ENCODE results near the gene GIT2. TPM values are rescaled to one million over a fixed set of nuclear protein-coding genes. Genes with fewer than 3 reads are reported as not detected.

Gene GIT2, protein sequence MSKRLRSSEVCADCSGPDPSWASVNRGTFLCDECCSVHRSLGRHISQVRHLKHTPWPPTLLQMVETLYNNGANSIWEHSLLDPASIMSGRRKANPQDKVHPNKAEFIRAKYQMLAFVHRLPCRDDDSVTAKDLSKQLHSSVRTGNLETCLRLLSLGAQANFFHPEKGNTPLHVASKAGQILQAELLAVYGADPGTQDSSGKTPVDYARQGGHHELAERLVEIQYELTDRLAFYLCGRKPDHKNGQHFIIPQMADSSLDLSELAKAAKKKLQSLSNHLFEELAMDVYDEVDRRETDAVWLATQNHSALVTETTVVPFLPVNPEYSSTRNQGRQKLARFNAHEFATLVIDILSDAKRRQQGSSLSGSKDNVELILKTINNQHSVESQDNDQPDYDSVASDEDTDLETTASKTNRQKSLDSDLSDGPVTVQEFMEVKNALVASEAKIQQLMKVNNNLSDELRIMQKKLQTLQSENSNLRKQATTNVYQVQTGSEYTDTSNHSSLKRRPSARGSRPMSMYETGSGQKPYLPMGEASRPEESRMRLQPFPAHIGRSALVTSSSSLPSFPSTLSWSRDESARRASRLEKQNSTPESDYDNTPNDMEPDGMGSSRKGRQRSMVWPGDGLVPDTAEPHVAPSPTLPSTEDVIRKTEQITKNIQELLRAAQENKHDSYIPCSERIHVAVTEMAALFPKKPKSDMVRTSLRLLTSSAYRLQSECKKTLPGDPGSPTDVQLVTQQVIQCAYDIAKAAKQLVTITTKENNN
- polyA plus RNA-seq (2013), result 13.6 and 15.0 TPM in 2 replicates

DNA sequence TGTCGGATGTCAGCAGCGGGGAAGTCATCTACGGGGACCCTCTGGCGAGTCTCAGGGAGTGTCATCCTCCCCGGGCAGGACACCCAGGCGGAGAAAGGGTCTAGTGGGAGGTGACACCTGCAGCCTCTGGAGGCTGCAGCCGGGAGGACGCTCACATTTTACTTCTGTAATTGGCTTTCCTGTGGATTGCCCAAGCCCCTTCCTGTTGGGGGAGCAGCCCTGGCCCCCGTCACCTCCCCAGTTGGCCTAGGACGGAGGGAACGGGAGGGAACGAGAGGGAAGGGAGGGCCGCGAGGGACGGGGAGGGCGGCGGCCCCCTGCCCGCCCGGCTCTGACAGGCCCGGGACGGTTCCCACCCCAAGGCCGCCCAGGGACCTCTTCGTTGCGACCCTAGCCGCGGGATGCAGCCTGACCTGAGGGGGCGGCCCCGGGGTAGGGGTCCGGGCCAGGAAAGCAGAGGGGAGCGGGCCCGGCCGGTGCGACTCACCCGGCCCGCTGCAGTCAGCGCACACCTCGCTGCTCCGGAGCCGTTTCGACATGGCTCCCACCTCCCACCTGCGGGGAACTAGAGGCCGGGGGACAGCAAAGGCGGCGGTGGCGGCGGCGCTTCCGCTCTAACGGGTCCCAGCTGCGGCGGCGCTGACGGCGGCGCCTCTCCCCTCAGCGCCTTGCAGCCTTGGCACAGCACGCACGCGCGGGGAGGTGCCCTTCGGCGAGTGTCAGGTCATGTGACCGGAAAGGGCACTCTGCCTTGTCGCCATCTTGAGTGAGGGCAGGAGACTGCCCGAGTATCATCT is at the start of gene GIT2:
Gene GIT2, minus strand, starts transcription at position 683 of the 797 bp plus-strand sequence. Its CDS starts 144 bp downstream, at position 539.
- H3K27me3 ChIP-seq (ENCODE audit: insufficient read depth, low read length), result no peaks in the 10 kb centered on the region
- peaks cover 0 to 4% of the 10 kb centered on the region in 2 experiments for H3K4me1 ChIP-seq (ENCODE audit: control insufficient read depth in 1 of 2, insufficient read depth in 2 of 2, low read length in 2 of 2)
- peak within 1 kb of the TSS; percentile 71 for H3K18ac ChIP-seq (ENCODE audit: low read length)
- H4K12ac ChIP-seq (ENCODE audit: low read depth, low read length), result peak within 1 kb of the TSS; percentile 31
- H3K9me3 ChIP-seq (ENCODE audit: insufficient read depth, low read depth, low read length), result no peaks in the 10 kb centered on the region
- H3K4ac ChIP-seq (ENCODE audit: low read depth, low read length), result no peak within 1 kb of the TSS
- H3K4me2 ChIP-seq (ENCODE audit: low read length), result peak within 1 kb of the TSS; percentile 84
- H3K23ac ChIP-seq (ENCODE audit: low read length), result no peak within 1 kb of the TSS
- H2BK12ac ChIP-seq (ENCODE audit: low read length), result no peak within 1 kb of the TSS
- H3K36me3 ChIP-seq (ENCODE audit: control insufficient read depth in 1 of 2, insufficient read depth in 2 of 2, low read length in 2 of 2), result peaks cover 2 to 3% of the 10 kb centered on the region in 2 experiments
- peak within 1 kb of the TSS; percentile 37 for H3K14ac ChIP-seq (ENCODE audit: low read length)
- peak; percentile 91 to 96 for DNase-seq
- peak within 1 kb of the TSS; percentile 1 for H2BK5ac ChIP-seq (ENCODE audit: low read depth, low read length, poor library complexity)
- peak within 1 kb of the TSS; percentile 94 for H3K4me3 ChIP-seq (ENCODE audit: low read depth, low read length)
- no CpG with 5 or more reads among the region's 65 CpGs for WGBS (ENCODE audit: extremely low coverage, insufficient coverage, insufficient read length)
- no peak within 1 kb of the TSS for H2AK5ac ChIP-seq (ENCODE audit: low read length)
- peaks cover 8% of the 10 kb centered on the region for H3K79me1 ChIP-seq (ENCODE audit: low read length)
- H3K27ac ChIP-seq (ENCODE audit: low read depth, low read length), result no peak within 1 kb of the TSS
- H3K79me2 ChIP-seq (ENCODE audit: control insufficient read depth, insufficient read depth, low read length, poor library complexity), result peaks cover 8% of the 10 kb centered on the region
- peak within 1 kb of the TSS; percentile 50 for H2AFZ ChIP-seq (ENCODE audit: insufficient read depth, low read length, poor library complexity)
- H4K91ac ChIP-seq (ENCODE audit: low read depth, low read length), result peak within 1 kb of the TSS; percentile 56
- H4K8ac ChIP-seq (ENCODE audit: low read depth, low read length), result peak within 1 kb of the TSS; percentile 70
- peak within 1 kb of the TSS; percentile 74 for H3K9ac ChIP-seq (ENCODE audit: low read length)
- peak within 1 kb of the TSS; percentile 13 for H2BK120ac ChIP-seq (ENCODE audit: insufficient read depth, low read length, poor library complexity)

DNA sequence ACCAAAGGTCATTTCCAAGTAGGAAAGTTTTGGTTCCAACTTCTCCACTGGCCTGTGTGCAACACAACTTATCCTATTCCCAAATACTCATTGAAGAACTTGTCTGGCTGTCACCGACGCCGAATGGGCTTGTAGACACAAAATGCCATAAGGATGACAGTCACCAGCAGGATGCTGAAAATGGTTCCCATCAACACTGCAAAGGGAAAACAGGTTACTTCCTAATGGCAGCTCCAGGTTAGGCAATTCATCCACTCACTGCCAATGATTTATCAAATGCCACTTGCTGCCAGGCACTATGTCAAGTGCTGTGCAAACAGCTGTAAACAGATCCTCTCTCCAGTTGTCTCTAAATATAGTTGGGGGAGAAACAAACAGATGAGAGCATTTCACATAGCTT is 46.1 kb upstream of the GIT2 start:
- H2AK5ac ChIP-seq (ENCODE audit: low read length), result no peak overlapping the region
- no CpG with 5 or more reads among the region's 3 CpGs for WGBS (ENCODE audit: extremely low coverage, insufficient coverage, insufficient read length)

DNA sequence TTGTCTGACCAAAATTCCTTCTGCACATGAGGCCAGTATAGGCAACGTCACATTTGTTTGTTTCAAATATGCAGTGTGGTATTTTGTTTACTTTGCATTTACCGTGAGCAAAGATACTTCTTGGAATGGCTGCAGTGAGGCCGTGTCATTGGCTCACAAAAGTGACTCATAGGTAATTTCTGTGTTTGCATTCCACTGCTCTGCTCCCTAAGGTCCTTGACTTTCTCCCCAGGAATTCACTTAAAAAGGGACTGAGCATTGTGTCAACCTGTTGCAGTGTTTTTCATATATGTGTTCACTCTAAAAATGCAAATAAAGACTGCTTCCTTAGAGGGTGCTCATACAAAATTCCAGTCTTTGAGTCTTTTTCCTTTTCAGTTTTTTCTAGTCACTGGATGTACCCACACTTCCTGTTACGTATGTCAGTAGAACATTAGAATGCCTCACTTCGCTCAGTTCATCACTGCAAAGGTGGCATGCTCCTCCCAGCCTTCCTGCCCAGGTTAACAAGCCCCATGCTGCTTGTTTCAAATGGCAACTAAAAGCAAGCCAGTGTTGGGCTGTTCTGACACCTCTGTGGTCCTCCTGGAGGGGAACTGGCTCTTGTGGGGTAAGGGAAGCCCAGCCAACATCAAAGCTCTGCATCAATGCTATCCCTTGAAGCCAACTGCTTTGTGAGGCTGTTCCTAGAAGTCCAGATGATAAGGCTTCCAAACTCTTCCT is 43.1 kb upstream of the GIT2 start:
- WGBS (ENCODE audit: extremely low coverage, insufficient coverage, insufficient read length), result no CpG with 5 or more reads among the region's 5 CpGs
- no peak overlapping the region for H3K9ac ChIP-seq (ENCODE audit: low read length)

More for the DNA sequence above, 46.1 kb upstream of the GIT2 start:
- H4K8ac ChIP-seq (ENCODE audit: low read depth, low read length), result no peak overlapping the region
- no peaks in the 10 kb centered on the region for H3K27me3 ChIP-seq (ENCODE audit: insufficient read depth, low read length)
- no peak overlapping the region for H4K12ac ChIP-seq (ENCODE audit: low read depth, low read length)
- H3K4me1 ChIP-seq (ENCODE audit: control insufficient read depth in 1 of 2, insufficient read depth in 2 of 2, low read length in 2 of 2), result peaks cover 6% of the 10 kb centered on the region in 2 experiments
- no peak overlapping the region for H4K91ac ChIP-seq (ENCODE audit: low read depth, low read length)
- no peak overlapping the region for H3K18ac ChIP-seq (ENCODE audit: low read length)
- H3K4ac ChIP-seq (ENCODE audit: low read depth, low read length), result no peak overlapping the region
- H3K79me1 ChIP-seq (ENCODE audit: low read length), result peaks cover 2% of the 10 kb centered on the region
- no peak overlapping the region for H3K27ac ChIP-seq (ENCODE audit: low read depth, low read length)
- no peak overlapping the region for H2BK120ac ChIP-seq (ENCODE audit: insufficient read depth, low read length, poor library complexity)
- no peaks in the 10 kb centered on the region for H3K79me2 ChIP-seq (ENCODE audit: control insufficient read depth, insufficient read depth, low read length, poor library complexity)
- H3K9ac ChIP-seq (ENCODE audit: low read length), result no peak overlapping the region
- no peak overlapping the region for H2AFZ ChIP-seq (ENCODE audit: insufficient read depth, low read length, poor library complexity)
- peak; percentile 46 to 52 for DNase-seq
- H3K14ac ChIP-seq (ENCODE audit: low read length), result no peak overlapping the region
- H3K23ac ChIP-seq (ENCODE audit: low read length), result no peak overlapping the region
- H3K4me2 ChIP-seq (ENCODE audit: low read length), result no peak overlapping the region
- no peaks in the 10 kb centered on the region for H3K9me3 ChIP-seq (ENCODE audit: insufficient read depth, low read depth, low read length)
- H2BK12ac ChIP-seq (ENCODE audit: low read length), result no peak overlapping the region
- no peak overlapping the region for H3K4me3 ChIP-seq (ENCODE audit: low read depth, low read length)
- no peak overlapping the region for H2BK5ac ChIP-seq (ENCODE audit: low read depth, low read length, poor library complexity)
- H3K36me3 ChIP-seq (ENCODE audit: control insufficient read depth in 1 of 2, insufficient read depth in 2 of 2, low read length in 2 of 2), result peaks cover 4 to 11% of the 10 kb centered on the region in 2 experiments

More for the DNA sequence above, 43.1 kb upstream of the GIT2 start:
- H3K14ac ChIP-seq (ENCODE audit: low read length), result no peak overlapping the region
- peak overlapping the region; percentile 36 for H2BK12ac ChIP-seq (ENCODE audit: low read length)
- H2BK5ac ChIP-seq (ENCODE audit: low read depth, low read length, poor library complexity), result peak overlapping the region; percentile 14
- no peak overlapping the region for H3K23ac ChIP-seq (ENCODE audit: low read length)
- DNase-seq, result peak; percentile 73 to 87
- no peak overlapping the region for H3K4me3 ChIP-seq (ENCODE audit: low read depth, low read length)
- peaks cover 2% of the 10 kb centered on the region for H3K79me1 ChIP-seq (ENCODE audit: low read length)
- H3K4ac ChIP-seq (ENCODE audit: low read depth, low read length), result no peak overlapping the region
- H3K4me2 ChIP-seq (ENCODE audit: low read length), result peak overlapping the region; percentile 1
- H3K4me1 ChIP-seq (ENCODE audit: control insufficient read depth in 1 of 2, insufficient read depth in 2 of 2, low read length in 2 of 2), result peaks cover 6% of the 10 kb centered on the region in 2 experiments
- peaks cover 9 to 22% of the 10 kb centered on the region in 2 experiments for H3K36me3 ChIP-seq (ENCODE audit: control insufficient read depth in 1 of 2, insufficient read depth in 2 of 2, low read length in 2 of 2)
- peak overlapping the region; percentile 40 for H4K12ac ChIP-seq (ENCODE audit: low read depth, low read length)
- H4K8ac ChIP-seq (ENCODE audit: low read depth, low read length), result no peak overlapping the region
- no peaks in the 10 kb centered on the region for H3K9me3 ChIP-seq (ENCODE audit: insufficient read depth, low read depth, low read length)
- peak overlapping the region; percentile 50 for H4K91ac ChIP-seq (ENCODE audit: low read depth, low read length)
- H3K18ac ChIP-seq (ENCODE audit: low read length), result peak overlapping the region; percentile 77
- peak overlapping the region; percentile 68 for H2BK120ac ChIP-seq (ENCODE audit: insufficient read depth, low read length, poor library complexity)
- peak overlapping the region; percentile 60 for H3K27ac ChIP-seq (ENCODE audit: low read depth, low read length)
- no peaks in the 10 kb centered on the region for H3K79me2 ChIP-seq (ENCODE audit: control insufficient read depth, insufficient read depth, low read length, poor library complexity)
- H3K27me3 ChIP-seq (ENCODE audit: insufficient read depth, low read length), result no peaks in the 10 kb centered on the region
- no peak overlapping the region for H2AK5ac ChIP-seq (ENCODE audit: low read length)
- no peak overlapping the region for H2AFZ ChIP-seq (ENCODE audit: insufficient read depth, low read length, poor library complexity)
